ENCODE data around the gene THSD7B. TPM values are rescaled to one million over a fixed set of nuclear protein-coding genes. Genes with fewer than 3 reads are reported as not detected.

THSD7B gene
- polyA plus RNA-seq, 1 donor from 2014 or later = 0.46 TPM

DNA sequence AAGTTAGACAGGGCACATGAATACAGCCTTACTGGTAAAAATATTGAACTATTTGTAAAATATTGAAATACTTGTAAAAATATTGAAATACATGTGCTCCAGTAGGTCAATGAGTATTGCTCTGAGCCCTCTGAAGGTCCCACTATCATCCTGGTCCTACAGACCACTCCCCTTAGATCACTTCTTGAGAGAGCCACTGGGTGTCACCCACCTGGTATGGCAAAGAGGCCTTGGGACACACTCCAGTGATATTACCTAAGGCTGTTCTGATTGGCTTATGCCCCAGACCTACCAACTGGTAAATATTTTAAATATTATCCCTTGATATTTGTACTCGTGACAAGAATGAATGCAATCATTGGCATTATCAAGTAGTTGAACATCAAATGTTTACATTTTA is 5.0 kb downstream of the THSD7B start:
- H3K27me3 ChIP-seq (ENCODE audit: insufficient read depth, low read depth, low read length) = peaks cover 48% of the 10 kb centered on the region
- no peak overlapping the region for H3K4me2 ChIP-seq (ENCODE audit: low read length)
- no peak overlapping the region for H2AFZ ChIP-seq (ENCODE audit: low read depth, low read length)
- H3K9me2 ChIP-seq (ENCODE audit: insufficient read depth, low read length) = no peaks in the 10 kb centered on the region
- H3K36me3 ChIP-seq (ENCODE audit: insufficient read depth, low read length) = no peaks in the 10 kb centered on the region
- TF ChIP-seq EZH2 (IDR thresholded peaks at IDR 0.05; ENCODE audit: borderline replicate concordance, insufficient read depth, low read length, poor library complexity, severe bottlenecking) = no peak
- no peak for TF ChIP-seq TAF1 (IDR thresholded peaks at IDR 0.05; ENCODE audit: low read depth)
- TF ChIP-seq, protein P1, sequence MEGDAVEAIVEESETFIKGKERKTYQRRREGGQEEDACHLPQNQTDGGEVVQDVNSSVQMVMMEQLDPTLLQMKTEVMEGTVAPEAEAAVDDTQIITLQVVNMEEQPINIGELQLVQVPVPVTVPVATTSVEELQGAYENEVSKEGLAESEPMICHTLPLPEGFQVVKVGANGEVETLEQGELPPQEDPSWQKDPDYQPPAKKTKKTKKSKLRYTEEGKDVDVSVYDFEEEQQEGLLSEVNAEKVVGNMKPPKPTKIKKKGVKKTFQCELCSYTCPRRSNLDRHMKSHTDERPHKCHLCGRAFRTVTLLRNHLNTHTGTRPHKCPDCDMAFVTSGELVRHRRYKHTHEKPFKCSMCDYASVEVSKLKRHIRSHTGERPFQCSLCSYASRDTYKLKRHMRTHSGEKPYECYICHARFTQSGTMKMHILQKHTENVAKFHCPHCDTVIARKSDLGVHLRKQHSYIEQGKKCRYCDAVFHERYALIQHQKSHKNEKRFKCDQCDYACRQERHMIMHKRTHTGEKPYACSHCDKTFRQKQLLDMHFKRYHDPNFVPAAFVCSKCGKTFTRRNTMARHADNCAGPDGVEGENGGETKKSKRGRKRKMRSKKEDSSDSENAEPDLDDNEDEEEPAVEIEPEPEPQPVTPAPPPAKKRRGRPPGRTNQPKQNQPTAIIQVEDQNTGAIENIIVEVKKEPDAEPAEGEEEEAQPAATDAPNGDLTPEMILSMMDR (IDR thresholded peaks at IDR 0.05; ENCODE audit: poor library complexity, severe bottlenecking) = no peak
- no peak for TF ChIP-seq POLR2AphosphoS5 (IDR thresholded peaks at IDR 0.05)
- no peaks in the 10 kb centered on the region for H3K79me2 ChIP-seq (replicated peaks; ENCODE audit: insufficient read depth, low read length)
- H3K27ac ChIP-seq (ENCODE audit: low read length) = no peak overlapping the region
- H3F3A ChIP-seq (ENCODE audit: insufficient read depth, low read length, poor library complexity, severe bottlenecking) = no peaks in the 10 kb centered on the region
- H3K9ac ChIP-seq (ENCODE audit: low read length) = no peak overlapping the region
- H3K9me3 ChIP-seq (ENCODE audit: low read length) = no peaks in the 10 kb centered on the region
- no peak overlapping the region for H3K4me3 ChIP-seq (ENCODE audit: low read length)
- H4K20me1 ChIP-seq (ENCODE audit: insufficient read depth) = no peaks in the 10 kb centered on the region

GRCh38 chr2:136777391-136777790 is 12.0 kb downstream of the THSD7B start:
- no peaks in the 10 kb centered on the region for H3K79me2 ChIP-seq (replicated peaks; ENCODE audit: insufficient read depth, low read length)
- H3K36me3 ChIP-seq (ENCODE audit: insufficient read depth, low read length) = no peaks in the 10 kb centered on the region
- H3F3A ChIP-seq (ENCODE audit: insufficient read depth, low read length, poor library complexity, severe bottlenecking) = no peaks in the 10 kb centered on the region
- TF ChIP-seq POLR2AphosphoS5 (IDR thresholded peaks at IDR 0.05) (no peak), MXI1 (conservative IDR thresholded peaks at IDR 0.05; ENCODE audit: poor library complexity, severe bottlenecking) (no peak), TAF1 (IDR thresholded peaks at IDR 0.05; ENCODE audit: low read depth) (no peak)
- TF ChIP-seq, protein P2, sequence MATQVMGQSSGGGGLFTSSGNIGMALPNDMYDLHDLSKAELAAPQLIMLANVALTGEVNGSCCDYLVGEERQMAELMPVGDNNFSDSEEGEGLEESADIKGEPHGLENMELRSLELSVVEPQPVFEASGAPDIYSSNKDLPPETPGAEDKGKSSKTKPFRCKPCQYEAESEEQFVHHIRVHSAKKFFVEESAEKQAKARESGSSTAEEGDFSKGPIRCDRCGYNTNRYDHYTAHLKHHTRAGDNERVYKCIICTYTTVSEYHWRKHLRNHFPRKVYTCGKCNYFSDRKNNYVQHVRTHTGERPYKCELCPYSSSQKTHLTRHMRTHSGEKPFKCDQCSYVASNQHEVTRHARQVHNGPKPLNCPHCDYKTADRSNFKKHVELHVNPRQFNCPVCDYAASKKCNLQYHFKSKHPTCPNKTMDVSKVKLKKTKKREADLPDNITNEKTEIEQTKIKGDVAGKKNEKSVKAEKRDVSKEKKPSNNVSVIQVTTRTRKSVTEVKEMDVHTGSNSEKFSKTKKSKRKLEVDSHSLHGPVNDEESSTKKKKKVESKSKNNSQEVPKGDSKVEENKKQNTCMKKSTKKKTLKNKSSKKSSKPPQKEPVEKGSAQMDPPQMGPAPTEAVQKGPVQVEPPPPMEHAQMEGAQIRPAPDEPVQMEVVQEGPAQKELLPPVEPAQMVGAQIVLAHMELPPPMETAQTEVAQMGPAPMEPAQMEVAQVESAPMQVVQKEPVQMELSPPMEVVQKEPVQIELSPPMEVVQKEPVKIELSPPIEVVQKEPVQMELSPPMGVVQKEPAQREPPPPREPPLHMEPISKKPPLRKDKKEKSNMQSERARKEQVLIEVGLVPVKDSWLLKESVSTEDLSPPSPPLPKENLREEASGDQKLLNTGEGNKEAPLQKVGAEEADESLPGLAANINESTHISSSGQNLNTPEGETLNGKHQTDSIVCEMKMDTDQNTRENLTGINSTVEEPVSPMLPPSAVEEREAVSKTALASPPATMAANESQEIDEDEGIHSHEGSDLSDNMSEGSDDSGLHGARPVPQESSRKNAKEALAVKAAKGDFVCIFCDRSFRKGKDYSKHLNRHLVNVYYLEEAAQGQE (IDR thresholded peaks at IDR 0.05; ENCODE audit: borderline replicate concordance) = no peak
- H4K20me1 ChIP-seq (ENCODE audit: insufficient read depth) = no peaks in the 10 kb centered on the region
- no peaks in the 10 kb centered on the region for H3K9me2 ChIP-seq (ENCODE audit: insufficient read depth, low read length)
- no peaks in the 10 kb centered on the region for H3K9me3 ChIP-seq (ENCODE audit: low read length)
- H3K27me3 ChIP-seq (ENCODE audit: insufficient read depth, low read depth, low read length) = no peaks in the 10 kb centered on the region
- H3K4me3 ChIP-seq (ENCODE audit: low read length) = no peak overlapping the region
- H3K9ac ChIP-seq (ENCODE audit: low read length) = no peak overlapping the region
- no peak overlapping the region for H2AFZ ChIP-seq (ENCODE audit: low read depth, low read length)
- no peak overlapping the region for H3K4me2 ChIP-seq (ENCODE audit: low read length)
- H3K27ac ChIP-seq (ENCODE audit: low read length) = no peak overlapping the region

GRCh38 chr2:136783856-136784255 is 18.5 kb downstream of the THSD7B start:
- H3K36me3 ChIP-seq (ENCODE audit: insufficient read depth, low read length) = no peaks in the 10 kb centered on the region
- H3K9me3 ChIP-seq (ENCODE audit: low read length) = no peaks in the 10 kb centered on the region
- TF ChIP-seq POLR2AphosphoS5 (IDR thresholded peaks at IDR 0.05) = no peak
- TF ChIP-seq TAF1 (IDR thresholded peaks at IDR 0.05; ENCODE audit: low read depth) = no peak
- TF ChIP-seq RAD21 (conservative IDR thresholded peaks at IDR 0.05) = no peak
- no peak for TF ChIP-seq SMC3 (conservative IDR thresholded peaks at IDR 0.05; ENCODE audit: poor library complexity)
- TF ChIP-seq MXI1 (conservative IDR thresholded peaks at IDR 0.05; ENCODE audit: poor library complexity, severe bottlenecking) = no peak
- no peak for TF ChIP-seq EZH2 (IDR thresholded peaks at IDR 0.05; ENCODE audit: borderline replicate concordance, insufficient read depth, low read length, poor library complexity, severe bottlenecking)
- TF ChIP-seq, protein P2 (IDR thresholded peaks at IDR 0.05; ENCODE audit: borderline replicate concordance) = no peak
- no peak for TF ChIP-seq EP300 (conservative IDR thresholded peaks at IDR 0.05; ENCODE audit: poor library complexity, severe bottlenecking)
- TF ChIP-seq, protein P1 (IDR thresholded peaks at IDR 0.05; ENCODE audit: poor library complexity, severe bottlenecking) = no peak
- H3F3A ChIP-seq (ENCODE audit: insufficient read depth, low read length, poor library complexity, severe bottlenecking) = no peaks in the 10 kb centered on the region
- no peaks in the 10 kb centered on the region for H3K79me2 ChIP-seq (replicated peaks; ENCODE audit: insufficient read depth, low read length)
- no peaks in the 10 kb centered on the region for H3K9me2 ChIP-seq (ENCODE audit: insufficient read depth, low read length)
- no peak overlapping the region for H3K4me3 ChIP-seq (ENCODE audit: low read length)
- H2AFZ ChIP-seq (ENCODE audit: low read depth, low read length) = no peak overlapping the region
- no peak overlapping the region for H3K4me2 ChIP-seq (ENCODE audit: low read length)
- no peaks in the 10 kb centered on the region for H4K20me1 ChIP-seq (ENCODE audit: insufficient read depth)
- H3K27me3 ChIP-seq (ENCODE audit: insufficient read depth, low read depth, low read length) = no peaks in the 10 kb centered on the region
- no peak overlapping the region for H3K27ac ChIP-seq (ENCODE audit: low read length)
- no peak overlapping the region for H3K9ac ChIP-seq (ENCODE audit: low read length)
